Small intestine (tissue), 7 donors: ENCODE measurements around the gene COP1. TPM values are rescaled to one million over a fixed set of nuclear protein-coding genes. Genes with fewer than 3 reads are reported as not detected.

Source experiments
- DNase-seq, 2 donors: peaks; one replicate each; pipeline versions ENCODE4 v3.0.0 to v3.0.0-alpha.2; 2013
- FAIRE-seq: peaks from 2 replicates; lab custom pipeline; 2012; peaks lifted over from hg19 to GRCh38; lab: Jason Lieb, UNC
- H3K27ac ChIP-seq, 3 donors: one replicate each; pipeline ENCODE4 v1.5.1; 2013; ENCODE audit warnings: low read length in 2 of 3, mild to moderate bottlenecking in 2 of 3, control low read depth in 1 of 3, inconsistent platforms in 1 of 3, low read depth in 1 of 3, moderate library complexity in 1 of 3
- H3K27me3 ChIP-seq, 3 donors: one replicate each; pipeline ENCODE4 v1.6.1; 2013; ENCODE audit warnings: low read length in 3 of 3, inconsistent platforms in 1 of 3; ENCODE audit not compliant: control insufficient read depth in 3 of 3, insufficient read depth in 3 of 3
- H3K36me3 ChIP-seq, 3 donors: one replicate each; pipeline ENCODE4 v1.6.1; 2013; ENCODE audit warnings: low read length in 3 of 3, inconsistent platforms in 1 of 3, low read depth in 1 of 3, mild to moderate bottlenecking in 1 of 3, moderate library complexity in 1 of 3; ENCODE audit not compliant: control insufficient read depth in 3 of 3, insufficient read depth in 2 of 3
- H3K4me1 ChIP-seq, 3 donors: one replicate each; pipeline ENCODE4 v1.6.1; 2013; ENCODE audit warnings: low read length in 2 of 3, inconsistent platforms in 1 of 3, low read depth in 1 of 3, mild to moderate bottlenecking in 1 of 3, moderate library complexity in 1 of 3; ENCODE audit not compliant: control insufficient read depth in 3 of 3, insufficient read depth in 2 of 3
- H3K4me3 ChIP-seq, 3 donors: one replicate each; pipeline ENCODE4 v1.5.1; 2013; ENCODE audit warnings: low read length in 3 of 3, control low read depth in 1 of 3, inconsistent platforms in 1 of 3, low read depth in 1 of 3, mild to moderate bottlenecking in 1 of 3, moderate library complexity in 1 of 3
- H3K9me3 ChIP-seq, 2 donors: one replicate each; pipeline ENCODE4 v1.6.1; 2013; ENCODE audit warnings: low read depth in 1 of 2, low read length in 1 of 2; ENCODE audit not compliant: control insufficient read depth in 2 of 2, insufficient read depth in 1 of 2
- WGBS, 3 donors: extraction: QIAGEN DNeasy Blood & Tissue Kit; methylation state at CpG; one replicate each; pipeline ENCODE4 v1.1.7; 2013; 5-methylcytosine and 5-hydroxymethylcytosine counted together
- polyA plus RNA-seq, 4 donors: library from polyadenylated mRNA; stranded (reverse) in 3 of 4; unstranded in 1 of 4; fragments of 200-250 nt in 3 of 4; fragments of 120-200 nt in 1 of 4; gene quantifications; one replicate each; pipeline versions ENCODE4 v1.2.1 to v1.2.3, GENCODE V29; 2013
- donor health status: healthy with polysubstance abuse.
- donor health status: control.
- donor health status: control.
- donor health status: Bipolar disorder and iron deficiency.
- donor health status: healthy.

The COP1 gene
- polyA plus RNA-seq, 4 donors = 34.2 to 68.4 (median 42.7) TPM

DNA sequence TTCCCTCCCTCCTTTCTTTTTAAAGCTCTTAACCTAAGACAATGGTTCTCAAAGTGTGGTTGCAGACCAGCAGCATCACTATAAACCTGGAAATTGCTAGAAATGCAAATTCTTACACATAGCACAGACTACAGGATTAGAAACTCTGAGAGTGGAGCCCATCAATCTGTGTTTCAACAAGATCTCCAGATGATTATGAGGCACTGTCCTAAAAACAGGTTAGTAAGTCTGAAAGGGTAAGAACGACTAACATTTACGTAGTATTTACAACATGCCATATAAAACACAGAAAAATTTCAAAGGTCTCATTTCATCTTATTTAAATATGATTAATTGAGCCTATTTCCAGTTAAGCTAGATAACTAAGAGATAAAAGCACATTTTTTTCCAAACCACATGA lies 138.8 kb downstream of the COP1 start:
- Histone ChIP-seq H3K27ac (no peak overlapping the region), H3K27me3 (no peaks in the 10 kb centered on the region), H3K4me1 (peaks cover 0 to 9% (median 2%) of the 10 kb centered on the region in 3 donors), H3K4me3 (no peak overlapping the region), H3K9me3 (no peaks in the 10 kb centered on the region), H3K36me3 (peaks cover 0 to 5% (median 0%) of the 10 kb centered on the region in 3 donors)
- WGBS, 3 donors = 20 to 74% (median 46%) methylated on average over 2 of the region's 2 CpGs
- DNase-seq (peak; percentile 23 to 29), FAIRE-seq (no peak)

DNA sequence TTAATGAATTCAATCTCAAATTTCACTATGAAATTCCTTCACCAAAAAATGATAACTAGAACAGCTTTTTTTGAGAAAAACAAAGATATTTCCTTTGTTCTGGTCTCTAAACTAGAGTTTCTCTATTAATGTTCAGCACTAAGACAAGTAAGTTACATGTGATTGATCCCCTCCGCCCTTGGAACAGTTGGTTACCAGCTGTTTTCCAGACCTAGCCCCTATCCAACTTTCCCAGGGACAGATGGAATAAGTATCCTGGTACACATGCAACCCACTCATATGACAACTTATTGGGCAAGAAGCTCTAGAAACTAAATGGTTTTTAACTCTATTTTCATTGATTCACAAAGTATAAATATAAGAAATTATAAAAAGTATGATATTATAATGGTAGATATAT lies 140.4 kb downstream of the COP1 start:
- Histone ChIP-seq H3K9me3 (no peaks in the 10 kb centered on the region), H3K36me3 (peaks cover 0 to 5% (median 0%) of the 10 kb centered on the region in 3 donors), H3K4me1 (peaks cover 0 to 9% (median 2%) of the 10 kb centered on the region in 3 donors), H3K27me3 (no peaks in the 10 kb centered on the region), H3K27ac (no peak overlapping the region), H3K4me3 (no peak overlapping the region)
- 91 to 100% (median 93%) methylated on average over 1 of the region's 1 CpG for WGBS, 3 donors
- DNase-seq (no peak), FAIRE-seq (no peak)

GRCh38 chr1:176058686-176059085 lies 148.4 kb downstream of the COP1 start:
- no peak overlapping the region for H3K4me3 ChIP-seq
- no peak for FAIRE-seq
- H3K27ac ChIP-seq = peak overlapping the region; percentile 71 to 90 (median 79)

GRCh38 chr1:176056312-176056711 lies 150.8 kb downstream of the COP1 start:
- Histone ChIP-seq H3K27ac (no peak overlapping the region), H3K27me3 (no peaks in the 10 kb centered on the region), H3K4me3 (no peak overlapping the region), H3K9me3 (no peaks in the 10 kb centered on the region), H3K36me3 (peaks cover 0 to 8% (median 0%) of the 10 kb centered on the region in 3 donors), H3K4me1 (no peaks in the 10 kb centered on the region)
- 14 to 52% (median 44%) methylated on average over 3 of the region's 3 CpGs for WGBS, 3 donors
- FAIRE-seq (peak; percentile 94), DNase-seq (peak; percentile 58 to 73)

More at GRCh38 chr1:176058686-176059085, 148.4 kb downstream of the COP1 start:
- Histone ChIP-seq H3K4me1 (no peaks in the 10 kb centered on the region), H3K9me3 (no peaks in the 10 kb centered on the region), H3K27me3 (no peaks in the 10 kb centered on the region), H3K36me3 (peaks cover 0 to 10% (median 0%) of the 10 kb centered on the region in 3 donors)
- DNase-seq = peak; percentile 74 to 88
- 0 to 36% (median 15%) methylated on average over 1 of the region's 2 CpGs for WGBS, 3 donors

DNA sequence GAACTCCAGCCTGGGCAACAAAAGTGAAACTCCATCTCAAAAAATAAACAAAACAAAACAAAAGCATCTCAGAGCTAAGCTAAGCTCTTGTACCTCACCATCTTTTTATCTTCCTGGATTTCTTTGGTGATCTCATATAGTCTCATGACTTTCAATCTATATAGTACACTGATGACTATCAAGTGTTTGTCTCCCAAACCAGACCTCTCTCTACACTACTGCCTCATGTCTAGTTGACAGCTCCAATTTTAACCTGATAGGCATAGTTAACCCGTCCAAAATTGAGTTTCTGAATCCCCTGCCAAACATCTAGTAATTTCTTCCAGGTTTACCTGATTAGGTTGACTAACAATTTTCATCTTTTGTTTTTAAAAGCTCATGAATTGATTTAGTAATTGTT lies 151.7 kb downstream of the COP1 start:
- Histone ChIP-seq H3K4me1 (no peaks in the 10 kb centered on the region), H3K27ac (no peak overlapping the region), H3K27me3 (no peaks in the 10 kb centered on the region), H3K4me3 (no peak overlapping the region), H3K36me3 (peaks cover 0 to 6% (median 0%) of the 10 kb centered on the region in 3 donors), H3K9me3 (no peaks in the 10 kb centered on the region)
- FAIRE-seq = no peak
- 87 to 97% (median 96%) methylated on average over 1 of the region's 1 CpG for WGBS, 3 donors
- DNase-seq = no peak

- FAIRE-seq (no peak), DNase-seq (peak in 1 of 2 donors; percentile 16)
Observed at GRCh38 chr1:176051902-176052518, 155.1 kb downstream of the COP1 start.

GRCh38 chr1:176051402-176051801 lies 155.7 kb downstream of the COP1 start:
- no peak overlapping the region for H3K4me3 ChIP-seq
- peaks cover 0 to 9% (median 0%) of the 10 kb centered on the region in 3 donors for H3K36me3 ChIP-seq
- DNase-seq (no peak), FAIRE-seq (no peak)
- H3K9me3 ChIP-seq = no peaks in the 10 kb centered on the region
- H3K27ac ChIP-seq = no peak overlapping the region
- 94 to 96% (median 95%) methylated on average over 3 of the region's 3 CpGs for WGBS, 3 donors
- H3K27me3 ChIP-seq = no peaks in the 10 kb centered on the region
- H3K4me1 ChIP-seq = no peaks in the 10 kb centered on the region

More at GRCh38 chr1:176051902-176052518, 155.1 kb downstream of the COP1 start:
- H3K4me1 ChIP-seq = no peaks in the 10 kb centered on the region
- no peaks in the 10 kb centered on the region for H3K9me3 ChIP-seq
- WGBS, 3 donors = 88 to 91% (median 88%) methylated on average over 4 of the region's 4 CpGs
- no peak overlapping the region for H3K27ac ChIP-seq
- no peak overlapping the region for H3K4me3 ChIP-seq
- H3K27me3 ChIP-seq = no peaks in the 10 kb centered on the region
- H3K36me3 ChIP-seq = peaks cover 0 to 9% (median 0%) of the 10 kb centered on the region in 3 donors

DNA sequence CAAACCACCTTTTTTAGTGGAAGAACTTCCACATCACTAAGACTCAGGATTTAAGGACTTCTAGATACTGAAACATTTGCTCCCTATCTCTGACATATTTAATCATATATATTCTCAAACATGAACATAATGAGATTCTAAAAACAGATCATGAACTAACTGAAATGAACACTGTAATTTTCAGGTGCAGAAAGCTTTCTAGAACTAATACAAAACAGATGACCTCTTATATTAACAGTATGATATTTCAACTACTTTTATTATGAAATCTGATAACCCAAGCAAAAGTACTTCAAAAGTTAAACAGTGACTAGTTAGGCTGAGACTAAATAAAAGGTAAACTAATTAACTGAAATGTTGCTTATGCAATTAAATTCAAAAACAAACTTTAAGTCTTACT lies 157.5 kb downstream of the COP1 start:
- Histone ChIP-seq H3K36me3 (peaks cover 0 to 6% (median 0%) of the 10 kb centered on the region in 3 donors), H3K27ac (no peak overlapping the region), H3K4me3 (no peak overlapping the region), H3K9me3 (no peaks in the 10 kb centered on the region), H3K4me1 (no peaks in the 10 kb centered on the region), H3K27me3 (no peaks in the 10 kb centered on the region)
- no peak for DNase-seq
- peak; percentile 61 for FAIRE-seq
